ENCODE results near the gene DNM3. TPM values are rescaled to one million over a fixed set of nuclear protein-coding genes. Genes with fewer than 3 reads are reported as not detected.
"Not testable (repeated sequence)": the region's sequence is repeated elsewhere in the genome, so short reads cannot be mapped to it uniquely, and the experiment has no call there.

The DNM3 gene
- total and polyA plus RNA-seq, 2 donors (not counting 1 experiment from before 2014, with no cell fraction given): 1.0 to 1.3 TPM

DNA sequence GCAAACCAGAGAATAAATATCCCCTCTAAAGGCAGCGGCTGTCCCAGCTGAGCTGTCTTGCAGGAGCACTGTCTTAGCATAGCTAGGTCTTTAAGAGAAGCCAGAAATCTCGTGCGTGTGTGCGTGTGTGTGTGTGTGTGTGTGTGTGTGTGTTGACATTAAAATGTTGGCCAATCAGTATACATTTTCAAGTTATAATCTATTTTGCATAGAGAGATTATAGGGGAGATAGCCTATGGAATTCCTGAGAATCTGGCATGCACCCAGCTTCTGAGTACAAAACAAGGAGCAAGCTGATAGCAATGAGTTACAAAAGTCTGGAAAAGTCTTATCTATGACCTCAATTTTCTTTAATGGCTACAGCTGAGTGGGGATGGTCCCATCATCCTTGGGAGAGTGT lies 42.1 kb upstream of the DNM3 start:
- ChIA-PET CTCF (interaction anchor here (2.0 to 10.1 kb wide), 3 partner anchors 13 to 186 kb away, joined by 6 to 234 read pairs (median 7); no protein-coding TSS in a partner anchor), POLR2A (interaction anchor here (1.2 kb wide), 1 partner anchor 18 kb away, joined by 4 read pairs; the partner anchor contains the start of gene METTL13)
- Histone ChIP-seq H3K9me3 (ENCODE audit: control extremely low read depth in 1 of 3, control insufficient read depth in 2 of 3, insufficient read depth in 1 of 3, low read length in 2 of 3) (no peaks in the 10 kb centered on the region), H3K79me2 (ENCODE audit: control insufficient read depth, insufficient read depth, low read length) (no peaks in the 10 kb centered on the region), H3K27me3 (replicated peaks in 1 of 4; ENCODE audit: control extremely low read depth in 1 of 4, control insufficient read depth in 3 of 4, insufficient read depth in 4 of 4, low read length in 3 of 4) (no peaks in the 10 kb centered on the region), H3K9ac (ENCODE audit: low read length) (no peak overlapping the region), H2AFZ (ENCODE audit: insufficient read depth, low read depth, low read length, poor library complexity, severe bottlenecking) (no peak overlapping the region), H3K4me1 (ENCODE audit: control insufficient read depth in 2 of 2, insufficient read depth in 2 of 2, low read length in 2 of 2) (no peaks in the 10 kb centered on the region), H4K20me1 (ENCODE audit: control insufficient read depth, insufficient read depth, low read length, poor library complexity, severe bottlenecking) (no peaks in the 10 kb centered on the region), H3K36me3 (replicated peaks in 1 of 2; ENCODE audit: control extremely low read depth in 1 of 2, control insufficient read depth in 1 of 2, extremely low read depth in 1 of 2, insufficient read depth in 2 of 2, low read length in 1 of 2) (peaks cover 5 to 37% of the 10 kb centered on the region in 2 experiments), H3K27ac (ENCODE audit: low read length in 2 of 2) (no peak overlapping the region), H3K4me2 (replicated peaks; ENCODE audit: low read depth, low read length, poor library complexity, severe bottlenecking) (no peak overlapping the region), H3K4me3 (ENCODE audit: control extremely low read depth in 1 of 5, extremely low read depth in 1 of 5, insufficient read depth in 1 of 5, low read depth in 2 of 5, low read length in 4 of 5) (no peak overlapping the region)
- DNase-seq (no peak), ATAC-seq (ENCODE audit: low read depth) (no peak)
- Mint-ChIP-seq H3K4me3 (no peak overlapping the region), H3K27ac (no peak overlapping the region), H3K9me3 (ENCODE audit: insufficient read depth) (no peaks in the 10 kb centered on the region), H3K4me1 (peaks cover 3% of the 10 kb centered on the region), H3K27me3 (no peaks in the 10 kb centered on the region)
- TF ChIP-seq EZH2 (IDR thresholded peaks at IDR 0.05; ENCODE audit: borderline replicate concordance, insufficient read depth, low read depth, low read length, poor library complexity, severe bottlenecking) (no peak), CTCF (IDR thresholded peaks at IDR 0.05) (no peak)
- intact Hi-C loops (cut with micrococcal nuclease): no loop called here
- no CpG with 5 or more reads among the region's 4 CpGs for WGBS (ENCODE audit: insufficient coverage)

DNA sequence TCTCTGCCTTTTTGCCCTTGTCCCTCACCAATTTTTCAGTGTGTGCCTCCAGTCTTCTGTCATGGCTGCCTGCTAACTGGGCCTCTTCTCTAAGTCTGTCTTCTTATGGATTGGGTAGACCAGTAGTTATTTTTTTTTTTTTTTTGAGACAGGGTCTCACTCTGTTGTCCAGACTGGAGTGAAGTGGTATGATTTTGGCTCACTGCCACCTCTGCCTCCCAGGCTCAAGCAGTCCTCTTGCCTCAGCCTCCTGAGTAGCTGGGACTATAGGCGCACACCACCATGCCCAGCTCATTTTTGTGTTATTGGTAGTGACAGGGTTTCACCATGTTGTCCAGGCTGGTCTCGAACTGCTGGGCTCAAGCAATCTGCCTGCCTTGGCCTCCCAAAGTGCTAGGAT lies 41.6 kb upstream of the DNM3 start:
- H3K9me3 Mint-ChIP-seq (ENCODE audit: insufficient read depth); H3K4me3 ChIP-seq (ENCODE audit: control extremely low read depth in 1 of 5, extremely low read depth in 1 of 5, insufficient read depth in 1 of 5, low read depth in 2 of 5, low read length in 4 of 5); H3K4me2 ChIP-seq (replicated peaks; ENCODE audit: low read depth, low read length, poor library complexity, severe bottlenecking); DNase-seq; H3K9ac ChIP-seq (ENCODE audit: low read length); H3K27me3 Mint-ChIP-seq; H4K20me1 ChIP-seq (ENCODE audit: control insufficient read depth, insufficient read depth, low read length, poor library complexity, severe bottlenecking); H3K9me3 ChIP-seq (ENCODE audit: control extremely low read depth in 1 of 3, control insufficient read depth in 2 of 3, insufficient read depth in 1 of 3, low read length in 2 of 3); H3K27me3 ChIP-seq (replicated peaks in 1 of 4; ENCODE audit: control extremely low read depth in 1 of 4, control insufficient read depth in 3 of 4, insufficient read depth in 4 of 4, low read length in 3 of 4); H3K79me2 ChIP-seq (ENCODE audit: control insufficient read depth, insufficient read depth, low read length); H2AFZ ChIP-seq (ENCODE audit: insufficient read depth, low read depth, low read length, poor library complexity, severe bottlenecking); H3K4me3 Mint-ChIP-seq; H3K27ac ChIP-seq (ENCODE audit: low read length in 2 of 2); ATAC-seq (ENCODE audit: low read depth); H3K27ac Mint-ChIP-seq; H3K4me1 Mint-ChIP-seq; H3K4me1 ChIP-seq (ENCODE audit: control insufficient read depth in 2 of 2, insufficient read depth in 2 of 2, low read length in 2 of 2): not testable (repeated sequence)
- intact Hi-C loops (cut with micrococcal nuclease): loop anchor here (5.0 kb wide), 1 partner anchor 918 kb away; no protein-coding TSS in a partner anchor
- 96% methylated on average over 2 of the region's 2 CpGs for WGBS (ENCODE audit: insufficient coverage)
- CTCF ChIA-PET: interaction anchor here (0.7 to 10.1 kb wide), 8 partner anchors 8 to 632 kb away, joined by 3 to 234 read pairs (median 6); partner anchors contain the start of gene METTL13
- POLR2A ChIA-PET: interaction anchor here (0.7 to 1.2 kb wide), 2 partner anchors 18 to 732 kb away, joined by 4 read pairs; partner anchors contain the start of gene METTL13
- peaks cover 5 to 32% of the 10 kb centered on the region in 2 experiments for H3K36me3 ChIP-seq (replicated peaks in 1 of 2; ENCODE audit: control extremely low read depth in 1 of 2, control insufficient read depth in 1 of 2, extremely low read depth in 1 of 2, insufficient read depth in 2 of 2, low read length in 1 of 2)
